GM12878 (cell line): ENCODE measurements around the gene IHH. TPM values are rescaled to one million over a fixed set of nuclear protein-coding genes. Genes with fewer than 3 reads are reported as not detected.

Source experiments
- MTA2 ChIP-seq: fragments of 450-650 bp; IDR thresholded peaks from 2 replicates; pipeline ENCODE4 v1.6.1; 2016; ENCODE audit warnings: low read depth, mild to moderate bottlenecking, moderate library complexity
- POU2F2 ChIP-seq: IDR thresholded peaks from 3 replicates; pipeline ENCODE4 v1.6.1; 2011; ENCODE audit warnings: low read depth, mild to moderate bottlenecking, low read length, borderline replicate concordance
- TCF12 ChIP-seq: IDR thresholded peaks from 2 replicates; pipeline ENCODE4 v1.6.1; 2011; ENCODE audit warnings: low read depth, mild to moderate bottlenecking, low read length
- polyA plus RNA-seq, 11 experiments: library from polyadenylated mRNA; depleted of rRNA in 4 of 11; unstranded in 6 of 11; stranded (reverse) in 5 of 11; fragments of >200 nt; fragmentation: Nextera tagmentation in 4 of 11; fragmentation: Illumina TruSeq in 1 of 11; extraction: Ambion mirVana in 4 of 11; extraction: Trizol in 1 of 11; gene quantifications; 1 replicate in 1 of 11; 2 replicates in 10 of 11; pipeline versions ENCODE4 v1.2.1 to v1.2.3, GENCODE V29; 2011 to 2016; ENCODE audit warnings: inconsistent platforms in 2 of 11, missing spikeins in 2 of 11, low read depth in 1 of 11
- total RNA-seq, 4 experiments: library from RNA; depleted of rRNA in 3 of 4; stranded (reverse); fragments of >200 nt in 3 of 4; fragmentation: Illumina TruSeq in 1 of 4; extraction: Trizol in 1 of 4; gene quantifications; 2 replicates each; pipeline versions ENCODE4 v1.2.1 to v1.2.3, GENCODE V29; 2013 to 2021
- TF ChIP-seq, protein P1 (sequence below): fragments of 450-650 bp; IDR thresholded peaks from 2 replicates; pipeline ENCODE4 v1.6.1; 2018; ENCODE audit warnings: borderline replicate concordance, mild to moderate bottlenecking; ENCODE audit not compliant: partially characterized antibody
- TF ChIP-seq, protein P2 (sequence below): fragments of 450-650 bp; IDR thresholded peaks from 2 replicates; pipeline ENCODE4 v1.6.1; 2014; ENCODE audit warnings: mild to moderate bottlenecking
- TF ChIP-seq, protein P3 (sequence below): fragments of 150-350 bp; IDR thresholded peaks from 2 replicates; pipeline ENCODE4 v1.6.1; 2016; ENCODE audit warnings: low read depth, low read length
- TF ChIP-seq, protein P4 (sequence below): fragments of 450-650 bp; IDR thresholded peaks from 2 replicates; pipeline ENCODE4 v1.6.1; 2016; ENCODE audit warnings: mild to moderate bottlenecking

Gene IHH
- total and polyA plus RNA-seq, 10 of the 15 experiments (the other 5 are each of a cell fraction or from before 2014, with no cell fraction given), result 0.04 TPM; not detected in 9

DNA sequence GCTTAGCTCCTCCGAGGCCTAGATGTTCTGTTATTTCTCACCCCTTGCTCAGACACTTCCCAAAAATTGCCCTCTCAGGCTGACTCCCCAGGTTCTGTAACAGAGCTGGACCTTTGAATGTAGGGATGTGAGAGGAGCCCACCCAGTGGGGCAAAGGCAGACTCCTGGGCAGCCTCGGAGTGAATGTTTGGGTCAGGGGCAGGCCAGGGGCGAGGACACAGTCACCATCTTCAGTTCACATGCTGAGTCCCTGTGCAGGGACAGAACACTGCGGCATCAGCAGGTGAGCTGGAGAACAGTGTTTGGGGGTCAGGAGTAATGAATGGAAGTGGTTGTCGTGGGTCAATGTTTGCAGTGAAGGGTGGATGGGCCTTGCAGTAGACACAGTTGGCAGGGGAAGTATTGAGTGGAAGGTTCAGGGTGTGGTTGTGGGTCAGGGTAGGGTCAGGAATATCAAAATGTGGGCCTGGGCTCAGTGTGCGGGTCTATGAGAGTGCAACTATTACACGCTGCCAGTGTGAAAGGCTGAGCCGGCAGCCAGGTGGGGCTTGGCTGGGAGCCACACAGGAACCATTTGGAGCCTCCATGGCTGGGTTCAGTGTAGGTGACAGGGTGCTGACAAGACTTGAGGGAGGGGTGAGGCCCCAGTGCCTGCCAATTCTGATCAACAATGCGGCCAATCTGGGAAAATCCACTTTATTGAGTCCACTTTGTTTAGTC is 4.4 kb downstream of the IHH start (continued):
- TF ChIP-seq, protein P1, sequence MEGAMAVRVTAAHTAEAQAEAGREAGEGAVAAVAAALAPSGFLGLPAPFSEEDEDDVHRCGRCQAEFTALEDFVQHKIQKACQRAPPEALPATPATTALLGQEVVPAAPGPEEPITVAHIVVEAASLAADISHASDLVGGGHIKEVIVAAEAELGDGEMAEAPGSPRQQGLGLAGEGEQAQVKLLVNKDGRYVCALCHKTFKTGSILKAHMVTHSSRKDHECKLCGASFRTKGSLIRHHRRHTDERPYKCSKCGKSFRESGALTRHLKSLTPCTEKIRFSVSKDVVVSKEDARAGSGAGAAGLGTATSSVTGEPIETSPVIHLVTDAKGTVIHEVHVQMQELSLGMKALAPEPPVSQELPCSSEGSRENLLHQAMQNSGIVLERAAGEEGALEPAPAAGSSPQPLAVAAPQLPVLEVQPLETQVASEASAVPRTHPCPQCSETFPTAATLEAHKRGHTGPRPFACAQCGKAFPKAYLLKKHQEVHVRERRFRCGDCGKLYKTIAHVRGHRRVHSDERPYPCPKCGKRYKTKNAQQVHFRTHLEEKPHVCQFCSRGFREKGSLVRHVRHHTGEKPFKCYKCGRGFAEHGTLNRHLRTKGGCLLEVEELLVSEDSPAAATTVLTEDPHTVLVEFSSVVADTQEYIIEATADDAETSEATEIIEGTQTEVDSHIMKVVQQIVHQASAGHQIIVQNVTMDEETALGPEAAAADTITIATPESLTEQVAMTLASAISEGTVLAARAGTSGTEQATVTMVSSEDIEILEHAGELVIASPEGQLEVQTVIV, result no peak
- TF ChIP-seq TCF12, result no peak
- TF ChIP-seq, protein P2, sequence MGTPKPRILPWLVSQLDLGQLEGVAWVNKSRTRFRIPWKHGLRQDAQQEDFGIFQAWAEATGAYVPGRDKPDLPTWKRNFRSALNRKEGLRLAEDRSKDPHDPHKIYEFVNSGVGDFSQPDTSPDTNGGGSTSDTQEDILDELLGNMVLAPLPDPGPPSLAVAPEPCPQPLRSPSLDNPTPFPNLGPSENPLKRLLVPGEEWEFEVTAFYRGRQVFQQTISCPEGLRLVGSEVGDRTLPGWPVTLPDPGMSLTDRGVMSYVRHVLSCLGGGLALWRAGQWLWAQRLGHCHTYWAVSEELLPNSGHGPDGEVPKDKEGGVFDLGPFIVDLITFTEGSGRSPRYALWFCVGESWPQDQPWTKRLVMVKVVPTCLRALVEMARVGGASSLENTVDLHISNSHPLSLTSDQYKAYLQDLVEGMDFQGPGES, result no peak
- TF ChIP-seq MTA2, result no peak
- TF ChIP-seq, protein P3, sequence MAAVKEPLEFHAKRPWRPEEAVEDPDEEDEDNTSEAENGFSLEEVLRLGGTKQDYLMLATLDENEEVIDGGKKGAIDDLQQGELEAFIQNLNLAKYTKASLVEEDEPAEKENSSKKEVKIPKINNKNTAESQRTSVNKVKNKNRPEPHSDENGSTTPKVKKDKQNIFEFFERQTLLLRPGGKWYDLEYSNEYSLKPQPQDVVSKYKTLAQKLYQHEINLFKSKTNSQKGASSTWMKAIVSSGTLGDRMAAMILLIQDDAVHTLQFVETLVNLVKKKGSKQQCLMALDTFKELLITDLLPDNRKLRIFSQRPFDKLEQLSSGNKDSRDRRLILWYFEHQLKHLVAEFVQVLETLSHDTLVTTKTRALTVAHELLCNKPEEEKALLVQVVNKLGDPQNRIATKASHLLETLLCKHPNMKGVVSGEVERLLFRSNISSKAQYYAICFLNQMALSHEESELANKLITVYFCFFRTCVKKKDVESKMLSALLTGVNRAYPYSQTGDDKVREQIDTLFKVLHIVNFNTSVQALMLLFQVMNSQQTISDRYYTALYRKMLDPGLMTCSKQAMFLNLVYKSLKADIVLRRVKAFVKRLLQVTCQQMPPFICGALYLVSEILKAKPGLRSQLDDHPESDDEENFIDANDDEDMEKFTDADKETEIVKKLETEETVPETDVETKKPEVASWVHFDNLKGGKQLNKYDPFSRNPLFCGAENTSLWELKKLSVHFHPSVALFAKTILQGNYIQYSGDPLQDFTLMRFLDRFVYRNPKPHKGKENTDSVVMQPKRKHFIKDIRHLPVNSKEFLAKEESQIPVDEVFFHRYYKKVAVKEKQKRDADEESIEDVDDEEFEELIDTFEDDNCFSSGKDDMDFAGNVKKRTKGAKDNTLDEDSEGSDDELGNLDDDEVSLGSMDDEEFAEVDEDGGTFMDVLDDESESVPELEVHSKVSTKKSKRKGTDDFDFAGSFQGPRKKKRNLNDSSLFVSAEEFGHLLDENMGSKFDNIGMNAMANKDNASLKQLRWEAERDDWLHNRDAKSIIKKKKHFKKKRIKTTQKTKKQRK, result no peak
- no peak for TF ChIP-seq POU2F2
- TF ChIP-seq, protein P4, sequence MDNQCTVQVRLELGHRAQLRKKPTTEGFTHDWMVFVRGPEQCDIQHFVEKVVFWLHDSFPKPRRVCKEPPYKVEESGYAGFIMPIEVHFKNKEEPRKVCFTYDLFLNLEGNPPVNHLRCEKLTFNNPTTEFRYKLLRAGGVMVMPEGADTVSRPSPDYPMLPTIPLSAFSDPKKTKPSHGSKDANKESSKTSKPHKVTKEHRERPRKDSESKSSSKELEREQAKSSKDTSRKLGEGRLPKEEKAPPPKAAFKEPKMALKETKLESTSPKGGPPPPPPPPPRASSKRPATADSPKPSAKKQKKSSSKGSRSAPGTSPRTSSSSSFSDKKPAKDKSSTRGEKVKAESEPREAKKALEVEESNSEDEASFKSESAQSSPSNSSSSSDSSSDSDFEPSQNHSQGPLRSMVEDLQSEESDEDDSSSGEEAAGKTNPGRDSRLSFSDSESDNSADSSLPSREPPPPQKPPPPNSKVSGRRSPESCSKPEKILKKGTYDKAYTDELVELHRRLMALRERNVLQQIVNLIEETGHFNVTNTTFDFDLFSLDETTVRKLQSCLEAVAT, result no peak
